Measurements from ENCODE around the gene MSI1.

DNA sequence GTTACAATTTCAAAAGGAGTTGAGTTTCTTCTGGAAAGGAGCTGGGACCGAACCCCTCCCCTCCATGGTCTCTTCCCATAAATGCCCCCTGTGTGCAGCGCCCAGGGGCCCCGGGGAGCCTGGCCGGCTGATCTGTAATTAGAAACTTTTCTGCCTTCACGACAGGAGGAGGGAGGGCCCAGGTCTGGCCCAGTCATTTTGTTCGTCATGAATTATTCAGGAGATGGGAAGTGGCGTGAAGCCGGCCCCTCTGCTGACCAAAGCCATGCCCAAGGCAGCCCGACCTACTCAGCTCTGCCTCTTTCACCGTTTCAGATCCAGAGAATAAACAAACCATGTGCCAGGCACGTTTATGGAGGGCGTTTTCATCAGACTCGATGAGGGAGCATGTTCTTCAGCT is 33.3 kb upstream of the MSI1 start:
- TF ChIP-seq, protein P1, sequence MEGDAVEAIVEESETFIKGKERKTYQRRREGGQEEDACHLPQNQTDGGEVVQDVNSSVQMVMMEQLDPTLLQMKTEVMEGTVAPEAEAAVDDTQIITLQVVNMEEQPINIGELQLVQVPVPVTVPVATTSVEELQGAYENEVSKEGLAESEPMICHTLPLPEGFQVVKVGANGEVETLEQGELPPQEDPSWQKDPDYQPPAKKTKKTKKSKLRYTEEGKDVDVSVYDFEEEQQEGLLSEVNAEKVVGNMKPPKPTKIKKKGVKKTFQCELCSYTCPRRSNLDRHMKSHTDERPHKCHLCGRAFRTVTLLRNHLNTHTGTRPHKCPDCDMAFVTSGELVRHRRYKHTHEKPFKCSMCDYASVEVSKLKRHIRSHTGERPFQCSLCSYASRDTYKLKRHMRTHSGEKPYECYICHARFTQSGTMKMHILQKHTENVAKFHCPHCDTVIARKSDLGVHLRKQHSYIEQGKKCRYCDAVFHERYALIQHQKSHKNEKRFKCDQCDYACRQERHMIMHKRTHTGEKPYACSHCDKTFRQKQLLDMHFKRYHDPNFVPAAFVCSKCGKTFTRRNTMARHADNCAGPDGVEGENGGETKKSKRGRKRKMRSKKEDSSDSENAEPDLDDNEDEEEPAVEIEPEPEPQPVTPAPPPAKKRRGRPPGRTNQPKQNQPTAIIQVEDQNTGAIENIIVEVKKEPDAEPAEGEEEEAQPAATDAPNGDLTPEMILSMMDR (conservative IDR thresholded peaks at IDR 0.05; ENCODE audit: low read depth, low read length) = no peak
- TF ChIP-seq EZH2 (IDR thresholded peaks at IDR 0.05; ENCODE audit: borderline replicate concordance, low read depth, low read length, poor library complexity, severe bottlenecking) = no peak
